Endometrium (tissue), 2 donors: ENCODE results near the gene OAT.

Experiments used
- FAIRE-seq: peaks from 2 replicates; lab custom pipeline; 2012; peaks lifted over from hg19 to GRCh38; lab: Jason Lieb, UNC
- donor health status: control.
- donor health status: control.

OAT gene

DNA sequence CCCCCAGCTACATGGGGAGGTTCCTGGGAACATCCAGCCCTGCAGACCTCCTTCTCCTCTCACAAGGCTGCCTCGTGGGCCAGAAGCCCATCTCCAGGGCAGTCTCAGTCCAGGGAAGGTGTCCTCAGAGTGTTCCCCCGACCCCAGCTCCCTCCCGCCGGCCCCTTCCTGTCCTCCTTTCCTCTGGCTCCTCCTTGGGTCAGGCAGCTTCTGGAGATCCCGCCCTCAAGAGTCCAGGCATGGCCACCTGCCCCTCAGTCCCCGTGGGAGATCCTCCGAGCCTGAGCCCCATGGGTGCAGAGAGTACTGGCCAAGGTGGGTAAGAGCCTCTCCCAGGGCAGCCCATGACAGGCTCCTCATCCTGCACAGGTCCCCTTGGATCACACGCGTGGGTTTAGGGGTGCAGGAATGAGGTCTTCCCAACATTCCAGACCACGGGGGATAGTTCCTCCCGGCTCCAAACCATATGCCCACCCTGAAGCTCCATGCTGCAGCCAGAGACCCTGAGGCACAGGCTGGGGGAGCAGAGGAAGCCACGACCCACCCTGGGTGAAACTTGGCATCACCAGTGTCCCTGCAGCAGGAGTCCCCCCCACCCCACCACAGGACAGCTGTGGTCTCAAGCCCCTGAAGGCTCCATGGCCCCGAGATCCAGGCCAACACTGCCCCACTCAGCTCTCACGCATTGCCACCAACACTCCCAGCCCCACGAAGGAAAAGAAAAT lies 65.5 kb downstream of the OAT start:
- FAIRE-seq, result no peak

GRCh38 chr10:124351481-124352220 lies 67.1 kb downstream of the OAT start:
- no peak for FAIRE-seq

DNA sequence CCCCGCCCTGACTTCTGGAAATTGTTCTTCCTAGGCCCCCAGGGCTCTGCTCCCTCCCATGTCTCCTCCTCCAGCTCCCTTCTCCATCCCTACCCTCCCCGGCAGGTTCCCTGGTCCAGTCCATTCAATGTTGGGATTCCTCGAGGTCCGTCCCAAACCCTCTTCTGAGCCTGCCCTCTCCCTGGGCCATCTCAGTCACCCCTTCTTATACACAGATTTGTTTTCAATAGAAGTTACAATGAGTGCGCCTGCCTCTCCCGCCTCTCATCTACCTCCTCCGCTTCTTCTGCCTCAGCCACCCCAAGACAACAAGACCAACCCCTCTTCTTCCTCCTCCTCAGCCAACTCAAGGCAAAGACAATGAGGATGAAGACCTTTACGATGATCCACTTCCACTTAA lies 67.9 kb downstream of the OAT start:
- no peak for FAIRE-seq

DNA sequence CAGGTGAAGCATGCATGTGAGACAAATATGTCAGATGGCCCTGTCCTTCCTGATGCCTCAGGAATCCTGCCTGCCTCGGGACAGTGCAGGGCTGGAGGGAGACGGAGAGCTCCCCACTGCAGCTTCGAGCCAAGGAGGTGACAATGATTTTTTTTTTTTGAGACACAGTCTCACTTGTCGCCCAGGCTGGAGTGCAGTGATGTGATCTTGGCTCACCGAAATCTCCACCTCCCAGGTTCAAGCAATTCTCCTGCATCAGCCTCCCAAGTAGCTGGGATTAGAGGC lies 68.8 kb downstream of the OAT start:
- FAIRE-seq, result no peak

GRCh38 chr10:124349231-124349995 lies 69.3 kb downstream of the OAT start:
- no peak for FAIRE-seq

- no peak for FAIRE-seq
Observed at GRCh38 chr10:124348801-124349200, 69.9 kb downstream of the OAT start.

DNA sequence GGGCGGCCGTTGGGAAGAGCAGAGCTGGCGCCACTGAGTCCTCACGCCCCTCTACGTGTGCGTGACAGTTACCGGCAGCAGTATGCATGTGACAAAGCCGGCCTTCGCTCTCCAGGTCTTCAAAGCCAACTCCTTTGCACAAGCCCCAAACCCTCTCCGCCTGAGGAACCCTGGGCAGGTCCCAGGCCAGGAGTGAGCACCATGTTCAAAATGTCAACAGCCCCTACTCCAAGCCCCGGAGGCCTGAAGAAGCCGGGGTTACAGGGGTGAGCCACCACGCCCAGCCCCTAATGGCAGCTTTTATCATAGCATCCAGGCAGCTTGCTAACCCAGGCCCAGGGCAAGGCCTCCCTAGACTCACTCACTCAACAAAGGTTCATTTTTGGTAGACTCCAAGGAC lies 70.8 kb downstream of the OAT start:
- no peak for FAIRE-seq
